ENCODE results near the gene SOX12. TPM values are rescaled to one million over a fixed set of nuclear protein-coding genes. Genes with fewer than 3 reads are reported as not detected.

Gene SOX12
- total RNA-seq, 2 experiments from 2014 or later = 13.1 to 13.3 TPM

GRCh38 chr20:297098-297924 lies 28.0 kb upstream of the SOX12 start, which contains the start of gene ZCCHC3:
Gene ZCCHC3 (plus strand): TSS chr20:297570. CDS start chr20:297587, 17 bp downstream.
- Mint-ChIP-seq H3K4me3 (peak within 1 kb of the TSS; percentile 100), H3K27ac (peak within 1 kb of the TSS; percentile 98), H3K36me3 (peaks cover 34% of the 10 kb centered on the region), H3K9me3 (no peaks in the 10 kb centered on the region), H3K4me1 (peaks cover 35% of the 10 kb centered on the region), H3K27me3 (peaks cover 3% of the 10 kb centered on the region)
- peak; percentile 91 for DNase-seq

GRCh38 chr20:297925-298775 lies 27.2 kb upstream of the SOX12 start:
- Mint-ChIP-seq H3K27ac (peak overlapping the region; percentile 97), H3K9me3 (no peaks in the 10 kb centered on the region), H3K36me3 (peaks cover 34% of the 10 kb centered on the region), H3K27me3 (peaks cover 3% of the 10 kb centered on the region), H3K4me3 (peak overlapping the region; percentile 100), H3K4me1 (peaks cover 38% of the 10 kb centered on the region)
- DNase-seq = peak; percentile 58

DNA sequence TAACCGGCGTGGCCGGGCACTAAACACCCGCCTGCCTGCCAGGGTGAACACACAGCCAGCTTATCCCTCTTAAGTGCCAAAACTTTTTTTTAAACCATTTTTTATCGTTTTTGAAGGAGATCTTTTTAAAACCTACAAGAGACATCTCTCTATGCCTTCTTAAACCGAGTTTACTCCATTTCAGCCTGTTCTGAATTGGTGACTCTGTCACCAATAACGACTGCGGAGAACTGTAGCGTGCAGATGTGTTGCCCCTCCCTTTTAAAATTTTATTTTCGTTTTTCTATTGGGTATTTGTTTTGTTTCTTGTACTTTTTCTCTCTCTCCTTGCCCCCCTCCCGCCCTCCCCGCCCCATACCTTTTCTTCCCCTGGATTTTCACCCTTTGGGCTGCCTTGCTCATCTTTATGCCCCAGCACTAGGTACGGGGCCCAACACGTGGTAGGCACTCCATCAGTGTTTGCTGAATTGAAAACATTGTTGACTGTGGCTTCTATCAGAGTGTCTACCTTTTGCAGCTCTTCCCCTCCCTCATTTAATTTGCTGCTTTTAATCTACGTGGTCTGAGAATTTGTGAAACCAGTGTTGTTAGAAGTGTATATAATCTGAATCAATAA lies 26.5 kb upstream of the SOX12 start:
- Mint-ChIP-seq H3K36me3 (peaks cover 34% of the 10 kb centered on the region), H3K4me1 (peaks cover 38% of the 10 kb centered on the region), H3K27ac (peak overlapping the region; percentile 97), H3K4me3 (peak overlapping the region; percentile 100), H3K9me3 (no peaks in the 10 kb centered on the region), H3K27me3 (peaks cover 3% of the 10 kb centered on the region)
- DNase-seq = no peak

- Mint-ChIP-seq H3K27ac (peak overlapping the region; percentile 73), H3K9me3 (no peaks in the 10 kb centered on the region), H3K4me1 (peaks cover 38% of the 10 kb centered on the region), H3K4me3 (peak overlapping the region; percentile 100), H3K27me3 (peaks cover 3% of the 10 kb centered on the region), H3K36me3 (peaks cover 34% of the 10 kb centered on the region)
- DNase-seq = no peak
Observed at GRCh38 chr20:300345-300990, 24.9 kb upstream of the SOX12 start.

- Mint-ChIP-seq H3K27me3 (peaks cover 3% of the 10 kb centered on the region), H3K9me3 (no peaks in the 10 kb centered on the region), H3K4me1 (peaks cover 33% of the 10 kb centered on the region), H3K4me3 (no peak overlapping the region), H3K36me3 (peaks cover 34% of the 10 kb centered on the region), H3K27ac (no peak overlapping the region)
- DNase-seq = no peak
Observed at GRCh38 chr20:301886-302848, 23.2 kb upstream of the SOX12 start.

GRCh38 chr20:305745-306144 lies 19.6 kb upstream of the SOX12 start:
- no peaks in the 10 kb centered on the region for H3K27me3 Mint-ChIP-seq
- no peaks in the 10 kb centered on the region for H3K9me3 Mint-ChIP-seq
- peaks cover 9% of the 10 kb centered on the region for H3K36me3 Mint-ChIP-seq
- H3K27ac Mint-ChIP-seq = no peak overlapping the region
- peaks cover 26% of the 10 kb centered on the region for H3K4me1 Mint-ChIP-seq
- H3K4me3 Mint-ChIP-seq = no peak overlapping the region
- DNase-seq = no peak

DNA sequence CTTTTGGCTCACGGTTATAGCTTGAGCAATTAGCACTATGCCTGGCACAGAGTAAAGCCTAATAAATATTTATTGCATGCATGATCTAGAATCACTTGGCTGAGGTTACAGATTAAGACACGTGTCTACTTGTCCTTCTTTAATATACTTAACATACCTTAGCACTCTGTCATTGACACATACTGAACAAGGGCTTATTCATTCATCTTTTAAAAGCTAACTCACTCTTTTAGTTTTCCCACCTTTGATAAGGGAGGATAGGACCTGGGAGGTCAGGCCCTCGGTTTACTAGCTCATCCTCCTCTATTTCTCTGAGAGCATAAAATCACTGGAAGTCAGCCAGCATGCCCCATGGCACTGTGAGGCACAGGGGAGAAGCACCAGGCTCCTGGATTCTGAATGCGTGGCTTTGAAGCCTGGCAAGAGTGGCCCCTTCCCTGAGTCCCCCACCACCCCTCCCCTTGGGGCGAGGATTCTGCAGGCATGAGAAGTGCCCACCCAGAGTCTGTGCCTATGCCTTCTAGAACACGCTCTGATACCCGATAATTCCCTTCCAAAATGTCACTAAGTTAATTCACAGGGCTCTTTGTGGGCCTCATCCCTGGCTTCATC lies 16.8 kb upstream of the SOX12 start:
- Mint-ChIP-seq H3K27ac (no peak overlapping the region), H3K9me3 (no peaks in the 10 kb centered on the region), H3K4me3 (no peak overlapping the region), H3K27me3 (no peaks in the 10 kb centered on the region), H3K36me3 (no peaks in the 10 kb centered on the region), H3K4me1 (peaks cover 10% of the 10 kb centered on the region)
- no peak for DNase-seq

DNA sequence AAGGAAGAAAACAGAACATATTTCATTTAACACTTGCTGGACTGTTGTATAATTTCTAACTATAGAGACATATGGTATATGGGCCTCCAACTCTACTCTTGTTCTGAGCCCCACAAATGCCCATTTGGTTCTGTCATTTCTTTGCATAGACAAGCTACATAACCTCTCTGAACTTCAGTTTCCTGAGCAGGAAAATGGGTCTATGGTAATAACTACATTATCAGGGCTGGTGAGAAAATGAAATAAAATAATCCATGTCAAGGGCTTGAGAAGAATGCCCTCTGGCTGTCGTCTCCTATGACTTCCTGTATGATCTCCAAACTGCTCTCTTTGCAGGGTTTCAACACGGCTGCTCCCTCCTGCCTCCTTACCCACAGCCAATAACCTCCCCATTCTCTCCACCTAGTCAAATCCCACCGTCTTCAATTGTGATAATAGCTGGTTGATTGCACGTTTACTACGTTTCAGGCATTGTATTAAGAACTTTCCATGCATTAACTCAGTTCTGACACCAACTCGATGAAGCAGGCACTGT lies 16.0 kb upstream of the SOX12 start:
- Mint-ChIP-seq H3K4me3 (peak overlapping the region; percentile 19), H3K27ac (no peak overlapping the region), H3K27me3 (no peaks in the 10 kb centered on the region), H3K9me3 (no peaks in the 10 kb centered on the region), H3K4me1 (peaks cover 10% of the 10 kb centered on the region), H3K36me3 (no peaks in the 10 kb centered on the region)
- no peak for DNase-seq

DNA sequence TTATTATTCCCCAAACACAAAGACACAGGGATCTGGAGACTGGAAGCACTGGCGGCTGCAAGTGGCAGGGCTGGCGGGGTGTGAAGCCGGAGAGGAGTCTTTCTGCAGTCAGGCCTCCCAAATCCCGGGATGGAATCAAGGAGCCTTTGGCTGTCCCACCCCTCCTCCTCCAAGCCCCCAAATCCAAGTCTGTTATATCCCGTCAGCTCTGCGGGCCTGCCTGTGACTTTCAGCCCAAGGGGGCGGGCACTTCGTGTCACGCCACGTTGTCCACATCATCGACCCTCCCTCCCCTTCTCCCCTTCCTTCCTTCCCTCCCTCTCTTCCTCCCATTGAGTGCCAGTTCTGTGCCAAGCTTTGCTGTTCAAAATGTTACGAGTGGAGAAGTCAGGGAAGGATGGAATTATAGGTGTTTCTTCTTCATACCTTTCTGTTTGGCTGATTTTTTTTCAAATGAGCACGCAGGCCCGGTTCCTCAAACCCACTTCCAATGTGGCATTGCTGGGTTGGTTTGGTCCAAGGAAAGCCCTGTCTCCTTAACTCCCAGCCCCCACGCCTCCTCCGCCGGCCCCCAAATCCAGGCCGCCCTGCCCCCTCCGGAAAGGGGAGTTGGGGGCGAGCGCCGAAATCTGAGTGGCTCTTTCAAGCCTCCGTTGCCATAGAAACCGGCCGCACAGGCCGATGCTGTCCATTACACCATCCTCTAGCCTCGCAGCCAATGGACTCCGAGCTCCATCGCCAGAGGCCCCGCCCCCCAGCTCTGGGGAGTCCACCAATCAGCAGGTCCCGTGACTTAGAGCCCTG lies 15.3 kb upstream of the SOX12 start:
- H3K4me1 Mint-ChIP-seq = peaks cover 10% of the 10 kb centered on the region

GRCh38 chr20:310645-311044 lies 14.7 kb upstream of the SOX12 start:
- no peaks in the 10 kb centered on the region for H3K9me3 Mint-ChIP-seq
- no peaks in the 10 kb centered on the region for H3K27me3 Mint-ChIP-seq
- H3K4me3 Mint-ChIP-seq = peak overlapping the region; percentile 81
- no peak for DNase-seq
- H3K36me3 Mint-ChIP-seq = no peaks in the 10 kb centered on the region
- H3K27ac Mint-ChIP-seq = no peak overlapping the region
- H3K4me1 Mint-ChIP-seq = peaks cover 10% of the 10 kb centered on the region

More for the DNA sequence above, 15.3 kb upstream of the SOX12 start:
- peak overlapping the region; percentile 81 for H3K4me3 Mint-ChIP-seq
- H3K9me3 Mint-ChIP-seq = no peaks in the 10 kb centered on the region
- no peaks in the 10 kb centered on the region for H3K27me3 Mint-ChIP-seq
- no peaks in the 10 kb centered on the region for H3K36me3 Mint-ChIP-seq
- peak; percentile 93 for DNase-seq
- H3K27ac Mint-ChIP-seq = peak overlapping the region; percentile 46

DNA sequence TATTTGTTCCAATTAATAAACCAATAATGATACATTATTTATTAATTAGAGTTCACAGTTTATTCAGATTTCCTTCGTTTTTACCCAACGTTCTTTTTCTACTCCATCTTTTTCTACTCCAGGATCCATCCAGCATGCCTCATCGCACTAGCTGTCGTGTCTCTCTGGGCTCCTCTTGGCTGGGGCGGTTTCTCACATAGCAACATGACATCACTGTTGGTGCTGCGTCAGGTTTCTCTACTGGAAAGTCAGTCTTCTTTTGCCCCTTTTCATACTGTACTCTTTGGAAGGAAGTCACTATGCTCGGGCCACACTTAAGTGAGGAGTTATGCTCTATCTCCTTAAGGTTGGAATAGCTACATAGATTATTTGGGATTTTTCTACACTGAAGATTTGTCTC lies 13.7 kb upstream of the SOX12 start:
- Mint-ChIP-seq H3K4me1 (peaks cover 10% of the 10 kb centered on the region), H3K4me3 (no peak overlapping the region), H3K9me3 (no peaks in the 10 kb centered on the region), H3K27ac (no peak overlapping the region), H3K27me3 (no peaks in the 10 kb centered on the region), H3K36me3 (no peaks in the 10 kb centered on the region)
- no peak for DNase-seq

DNA sequence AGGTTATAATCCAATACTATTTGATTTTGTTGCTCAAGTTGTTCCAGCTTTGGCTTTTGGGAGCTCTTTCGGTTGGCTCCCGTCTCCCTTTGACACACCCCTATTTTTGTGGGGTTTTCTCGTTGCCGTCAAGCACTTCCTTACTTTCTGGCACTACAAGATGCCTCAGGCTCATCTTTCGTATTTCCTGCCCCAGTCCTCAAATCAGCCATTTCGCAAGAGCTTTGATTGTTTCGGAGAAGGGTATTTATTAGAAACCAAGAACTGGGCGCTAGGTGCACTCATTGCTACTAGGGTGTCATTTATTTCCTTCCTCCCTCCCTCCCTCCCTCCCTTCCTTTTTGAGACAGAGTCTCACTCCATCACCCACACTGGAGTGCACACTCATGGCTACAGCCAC lies 13.3 kb upstream of the SOX12 start:
- Mint-ChIP-seq H3K4me1 (peaks cover 10% of the 10 kb centered on the region), H3K27me3 (no peaks in the 10 kb centered on the region), H3K9me3 (no peaks in the 10 kb centered on the region), H3K27ac (no peak overlapping the region), H3K4me3 (no peak overlapping the region), H3K36me3 (no peaks in the 10 kb centered on the region)
- DNase-seq = no peak

DNA sequence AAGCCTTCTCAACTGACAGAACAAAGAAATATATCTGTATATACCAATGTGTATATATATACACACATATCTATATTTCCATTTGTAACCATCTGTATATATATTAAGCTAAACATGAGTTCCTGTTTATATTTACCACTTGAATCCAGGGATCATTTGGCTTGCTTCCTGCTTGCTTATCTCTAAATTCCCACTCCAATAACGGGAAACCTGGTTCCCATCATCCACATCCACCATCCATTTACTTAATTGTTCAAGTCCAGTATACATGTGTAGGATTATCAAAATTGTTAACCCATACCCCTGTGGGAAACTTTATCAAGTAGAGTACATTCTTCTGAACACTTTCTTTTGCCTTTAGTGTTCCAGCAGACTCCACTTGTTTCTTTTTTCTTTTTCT lies 12.5 kb upstream of the SOX12 start:
- no peaks in the 10 kb centered on the region for H3K36me3 Mint-ChIP-seq
- peaks cover 10% of the 10 kb centered on the region for H3K4me1 Mint-ChIP-seq
- H3K27me3 Mint-ChIP-seq = no peaks in the 10 kb centered on the region
- no peak for DNase-seq
- H3K4me3 Mint-ChIP-seq = no peak overlapping the region
- H3K9me3 Mint-ChIP-seq = no peaks in the 10 kb centered on the region
- H3K27ac Mint-ChIP-seq = no peak overlapping the region
